Fibroblast of upper back skin (primary cell): Measurements from ENCODE around the gene STXBP5L.
"Not testable (repeated sequence)": the region's sequence is repeated elsewhere in the genome, so short reads cannot be mapped to it uniquely, and the experiment has no call there.

ENCODE experiments used
- DNase-seq: peaks from one replicate; pipeline ENCODE4 v3.0.0-alpha.2; 2013

The STXBP5L gene

GRCh38 chr3:121436074-121436473 lies 528.1 kb downstream of the STXBP5L start:
- DNase-seq: no peak

GRCh38 chr3:121436641-121437040 lies 528.6 kb downstream of the STXBP5L start:
- DNase-seq: no peak

- no peak for DNase-seq
Measured at GRCh38 chr3:121443456-121443855, 535.5 kb downstream of the STXBP5L start.

- DNase-seq: not testable (repeated sequence)
Measured at GRCh38 chr3:121451752-121452151, 543.7 kb downstream of the STXBP5L start.

GRCh38 chr3:121462565-121462964 lies 554.6 kb downstream of the STXBP5L start:
- DNase-seq: no peak

GRCh38 chr3:121463745-121464144 lies 555.7 kb downstream of the STXBP5L start:
- no peak for DNase-seq

GRCh38 chr3:121467085-121467484 lies 559.1 kb downstream of the STXBP5L start:
- DNase-seq: no peak

GRCh38 chr3:121473001-121473400 lies 565.0 kb downstream of the STXBP5L start:
- peak; percentile 37 for DNase-seq
